DOHH2 (cell line): ENCODE data around the gene SDF2L1.
"Not testable (repeated sequence)": the region's sequence is repeated elsewhere in the genome, so short reads cannot be mapped to it uniquely, and the experiment has no call there.

Experiments used
- EZH2phosphoT487 ChIP-seq: fragments of 200-600 bp; sonication (generic); IDR thresholded peaks from 2 replicates; pipeline ENCODE4 v1.6.1; 2017; ENCODE audit warnings: borderline replicate concordance, mild to moderate bottlenecking, antibody characterized with exemption, low read length, moderate library complexity, mixed read lengths
- TF ChIP-seq, protein P1 (sequence below): fragments of 200-600 bp; sonication (generic); IDR thresholded peaks from one replicate; pipeline ENCODE4 v1.5.1; 2014; ENCODE audit warnings: antibody characterized with exemption, mild to moderate bottlenecking, low read depth, low read length; ENCODE audit not compliant: poor library complexity, severe bottlenecking

DNA sequence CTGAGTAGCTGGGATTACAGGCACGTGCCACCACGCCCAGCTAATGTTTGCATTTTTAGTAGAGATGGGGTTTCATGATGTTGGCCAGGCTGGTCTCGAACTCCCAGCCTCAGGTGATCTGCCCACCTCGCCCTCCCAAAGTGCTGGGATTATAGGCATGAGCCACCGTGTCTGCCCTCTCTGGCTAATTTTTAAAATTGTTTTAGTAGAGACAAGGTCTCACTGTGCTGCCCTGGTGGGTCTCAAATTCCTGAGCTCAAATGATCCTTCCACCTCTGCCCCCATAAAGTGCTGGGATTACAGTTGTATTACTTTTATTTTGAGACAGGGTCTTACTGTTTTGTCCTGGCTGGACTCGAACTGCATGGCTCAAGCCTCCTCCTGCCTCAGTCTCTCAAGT, 3.4 kb downstream of the SDF2L1 start:
- TF ChIP-seq, protein P1, sequence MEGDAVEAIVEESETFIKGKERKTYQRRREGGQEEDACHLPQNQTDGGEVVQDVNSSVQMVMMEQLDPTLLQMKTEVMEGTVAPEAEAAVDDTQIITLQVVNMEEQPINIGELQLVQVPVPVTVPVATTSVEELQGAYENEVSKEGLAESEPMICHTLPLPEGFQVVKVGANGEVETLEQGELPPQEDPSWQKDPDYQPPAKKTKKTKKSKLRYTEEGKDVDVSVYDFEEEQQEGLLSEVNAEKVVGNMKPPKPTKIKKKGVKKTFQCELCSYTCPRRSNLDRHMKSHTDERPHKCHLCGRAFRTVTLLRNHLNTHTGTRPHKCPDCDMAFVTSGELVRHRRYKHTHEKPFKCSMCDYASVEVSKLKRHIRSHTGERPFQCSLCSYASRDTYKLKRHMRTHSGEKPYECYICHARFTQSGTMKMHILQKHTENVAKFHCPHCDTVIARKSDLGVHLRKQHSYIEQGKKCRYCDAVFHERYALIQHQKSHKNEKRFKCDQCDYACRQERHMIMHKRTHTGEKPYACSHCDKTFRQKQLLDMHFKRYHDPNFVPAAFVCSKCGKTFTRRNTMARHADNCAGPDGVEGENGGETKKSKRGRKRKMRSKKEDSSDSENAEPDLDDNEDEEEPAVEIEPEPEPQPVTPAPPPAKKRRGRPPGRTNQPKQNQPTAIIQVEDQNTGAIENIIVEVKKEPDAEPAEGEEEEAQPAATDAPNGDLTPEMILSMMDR, result not testable (repeated sequence)
- not testable (repeated sequence) for TF ChIP-seq EZH2phosphoT487
